HFF-Myc (cell line): ENCODE data around the gene FAM114A1.

Source experiments
- DNase-seq: peaks from one replicate; pipeline ENCODE4 v3.0.0-alpha.2; 2011; ENCODE audit warnings: low read depth; ENCODE audit errors: extremely low read depth
- H3K4me3 ChIP-seq: replicated peaks from 2 replicates; pipeline ENCODE4 v1.5.1; 2011; ENCODE audit warnings: low read depth, mild to moderate bottlenecking, control low read depth, low read length
- CTCF ChIP-seq: IDR thresholded peaks from 2 replicates; pipeline ENCODE4 v1.5.1; 2012; ENCODE audit warnings: mild to moderate bottlenecking, low read depth, low read length, control low read depth; ENCODE audit errors: missing control alignments

Gene FAM114A1

GRCh38 chr4:38823766-38824165 is 43.8 kb upstream of the FAM114A1 start:
- no peak for DNase-seq
- TF ChIP-seq CTCF, result no peak

GRCh38 chr4:38829237-38829636 is 38.4 kb upstream of the FAM114A1 start:
- no peak for DNase-seq
- no peak overlapping the region for H3K4me3 ChIP-seq
- TF ChIP-seq CTCF, result no peak

More at GRCh38 chr4:38823766-38824165, 43.8 kb upstream of the FAM114A1 start:
- no peak overlapping the region for H3K4me3 ChIP-seq

GRCh38 chr4:38831653-38832052 is 36.0 kb upstream of the FAM114A1 start:
- DNase-seq, result no peak
- H3K4me3 ChIP-seq, result no peak overlapping the region
- no peak for TF ChIP-seq CTCF

GRCh38 chr4:38832206-38832605 is 35.4 kb upstream of the FAM114A1 start:
- DNase-seq, result no peak
- TF ChIP-seq CTCF, result no peak
- no peak overlapping the region for H3K4me3 ChIP-seq

GRCh38 chr4:38832624-38833528 is 34.7 kb upstream of the FAM114A1 start:
- no peak overlapping the region for H3K4me3 ChIP-seq
- TF ChIP-seq CTCF, result peak; percentile 24
- no peak for DNase-seq

GRCh38 chr4:38834570-38834969 is 33.0 kb upstream of the FAM114A1 start:
- DNase-seq, result no peak
- no peak for TF ChIP-seq CTCF
- no peak overlapping the region for H3K4me3 ChIP-seq

GRCh38 chr4:38837334-38837733 is 30.3 kb upstream of the FAM114A1 start:
- TF ChIP-seq CTCF, result no peak
- DNase-seq, result no peak

More at GRCh38 chr4:38837334-38837733, 30.3 kb upstream of the FAM114A1 start:
- no peak overlapping the region for H3K4me3 ChIP-seq
